ENCODE measurements around the gene IMPG1.

Gene IMPG1

DNA sequence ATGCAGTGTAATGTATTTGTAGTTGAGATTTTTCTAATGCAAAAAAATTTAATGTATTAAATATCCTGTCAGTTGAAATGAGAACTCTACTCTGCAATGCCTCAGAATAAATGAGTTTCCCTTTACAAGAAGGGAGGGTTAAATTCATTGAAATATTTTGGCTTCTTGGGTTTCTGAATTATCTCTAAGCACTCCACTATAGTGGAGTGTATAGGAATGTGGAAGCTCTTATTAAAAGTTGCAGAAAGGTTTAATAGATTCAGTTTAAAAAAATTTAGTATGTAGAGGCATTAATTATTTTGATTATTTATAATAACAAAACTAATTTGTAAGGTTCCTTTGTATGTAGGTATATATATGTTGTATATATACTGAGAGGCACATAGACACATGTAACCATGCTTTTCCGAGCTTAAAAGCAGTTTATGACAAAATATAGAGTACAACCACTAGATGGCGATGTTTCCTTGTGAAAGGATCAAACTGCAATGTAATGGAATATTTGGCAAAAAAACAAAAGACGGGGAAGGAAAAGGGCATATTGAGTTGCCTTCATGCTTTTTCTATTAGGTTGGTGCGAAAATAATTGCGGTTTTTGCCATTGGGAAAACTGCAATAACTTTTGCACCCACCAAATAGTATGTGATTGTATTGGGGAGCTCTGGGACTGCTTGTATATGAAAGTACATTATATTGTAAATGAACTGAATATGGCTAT, 179.2 kb downstream of the IMPG1 start:
- H3K4me1 Mint-ChIP-seq = peaks cover 3% of the 10 kb centered on the region
- peak in 1 of 2 donors; percentile 16 for DNase-seq (ENCODE audit: low spot score in 2 of 2)
- no peaks in the 10 kb centered on the region for H3K36me3 Mint-ChIP-seq
- no peak for ATAC-seq (ENCODE audit: low read depth)
- no peaks in the 10 kb centered on the region for H3K9me3 Mint-ChIP-seq
- H3K27ac Mint-ChIP-seq = no peak overlapping the region
- H3K27me3 Mint-ChIP-seq = no peaks in the 10 kb centered on the region
- H3K4me3 Mint-ChIP-seq = no peak overlapping the region

- no peaks in the 10 kb centered on the region for H3K36me3 Mint-ChIP-seq
- no peaks in the 10 kb centered on the region for H3K27me3 Mint-ChIP-seq
- H3K4me3 Mint-ChIP-seq = no peak overlapping the region
- H3K27ac Mint-ChIP-seq = no peak overlapping the region
- DNase-seq (ENCODE audit: low spot score in 2 of 2) (no peak), ATAC-seq (ENCODE audit: low read depth) (no peak)
- H3K9me3 Mint-ChIP-seq = no peaks in the 10 kb centered on the region
- H3K4me1 Mint-ChIP-seq = peaks cover 3% of the 10 kb centered on the region
Measured at GRCh38 chr6:75892384-75892783, 180.1 kb downstream of the IMPG1 start.

DNA sequence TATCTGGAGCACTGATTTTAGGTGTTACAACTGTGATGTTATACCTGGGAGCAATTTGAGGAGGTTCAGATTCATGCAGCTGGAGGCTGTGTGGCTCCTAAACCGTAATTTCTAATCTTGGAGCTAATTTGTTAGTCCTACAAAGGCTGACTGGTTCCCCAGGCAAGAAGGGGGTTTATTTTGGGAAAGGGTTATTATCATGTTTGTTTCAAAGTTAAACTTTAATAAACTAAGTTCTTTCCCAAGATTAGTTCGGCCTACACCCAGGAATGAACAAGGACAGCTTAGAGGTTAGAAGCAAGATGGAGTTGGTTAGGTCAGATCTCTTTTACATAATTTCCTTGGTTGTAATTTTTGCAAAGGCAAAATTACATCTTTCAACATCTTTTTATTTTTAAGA, 187.6 kb downstream of the IMPG1 start:
- Mint-ChIP-seq H3K27me3 (no peaks in the 10 kb centered on the region), H3K27ac (no peak overlapping the region), H3K36me3 (no peaks in the 10 kb centered on the region), H3K4me3 (no peak overlapping the region), H3K9me3 (no peaks in the 10 kb centered on the region), H3K4me1 (no peaks in the 10 kb centered on the region)
- ATAC-seq (ENCODE audit: low read depth) (no peak), DNase-seq (ENCODE audit: low spot score in 2 of 2) (no peak)

- Mint-ChIP-seq H3K4me1 (no peaks in the 10 kb centered on the region), H3K36me3 (no peaks in the 10 kb centered on the region), H3K9me3 (no peaks in the 10 kb centered on the region), H3K27me3 (no peaks in the 10 kb centered on the region), H3K27ac (no peak overlapping the region), H3K4me3 (no peak overlapping the region)
- DNase-seq (ENCODE audit: low spot score in 2 of 2) (no peak), ATAC-seq (ENCODE audit: low read depth) (no peak)
Measured at GRCh38 chr6:75882734-75883133, 189.7 kb downstream of the IMPG1 start.

- Mint-ChIP-seq H3K27me3 (no peaks in the 10 kb centered on the region), H3K9me3 (no peaks in the 10 kb centered on the region), H3K27ac (no peak overlapping the region), H3K36me3 (no peaks in the 10 kb centered on the region), H3K4me3 (no peak overlapping the region), H3K4me1 (no peaks in the 10 kb centered on the region)
- ATAC-seq (ENCODE audit: low read depth) (no peak), DNase-seq (ENCODE audit: low spot score in 2 of 2) (no peak)
Measured at GRCh38 chr6:75880305-75880704, 192.2 kb downstream of the IMPG1 start.

- DNase-seq (ENCODE audit: low spot score in 2 of 2) = no peak
- Mint-ChIP-seq H3K9me3 (no peaks in the 10 kb centered on the region), H3K27me3 (no peaks in the 10 kb centered on the region), H3K4me3 (no peak overlapping the region), H3K27ac (no peak overlapping the region), H3K36me3 (no peaks in the 10 kb centered on the region), H3K4me1 (no peaks in the 10 kb centered on the region)
- no peak for ATAC-seq (ENCODE audit: low read depth)
Measured at GRCh38 chr6:75876152-75876551, 196.3 kb downstream of the IMPG1 start.

- no peak overlapping the region for H3K27ac Mint-ChIP-seq
- no peaks in the 10 kb centered on the region for H3K36me3 Mint-ChIP-seq
- no peaks in the 10 kb centered on the region for H3K9me3 Mint-ChIP-seq
- no peak for DNase-seq (ENCODE audit: low spot score in 2 of 2)
- H3K4me1 Mint-ChIP-seq = no peaks in the 10 kb centered on the region
- no peak overlapping the region for H3K4me3 Mint-ChIP-seq
- no peaks in the 10 kb centered on the region for H3K27me3 Mint-ChIP-seq
- ATAC-seq (ENCODE audit: low read depth) = no peak
Measured at GRCh38 chr6:75874224-75874623, 198.2 kb downstream of the IMPG1 start.
